NAMALWA (cell line): ENCODE measurements around the gene KCNAB2.

Experiments used
- DNase-seq: peaks from one replicate; pipeline ENCODE4 v3.0.0-alpha.2; 2015; ENCODE audit warnings: low spot score

KCNAB2 gene

DNA sequence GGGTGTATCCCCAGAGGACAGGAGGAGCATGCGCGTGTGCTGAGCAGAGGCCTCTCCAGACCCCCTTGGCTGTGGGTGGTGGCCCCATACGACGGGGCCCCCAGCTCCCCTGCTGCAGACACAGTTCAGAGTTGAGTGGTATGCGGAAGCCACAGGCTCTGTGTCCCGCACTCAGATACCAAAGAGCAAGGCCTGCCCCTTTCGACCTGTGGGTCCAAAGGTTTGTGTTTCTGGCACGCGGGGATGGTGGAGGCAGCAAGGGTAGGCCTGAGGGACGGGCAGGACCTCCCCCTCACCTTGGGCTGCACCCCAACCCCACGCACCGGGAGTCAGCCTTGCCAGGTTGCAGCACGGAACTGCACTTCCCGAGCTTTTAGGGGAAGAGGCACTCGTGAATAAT is at the start of gene KCNAB2:
KCNAB2 (plus strand) TSS at position 328 of the 400 bp plus-strand sequence. CDS start 5,649 bp downstream, outside the sequence.
- DNase-seq, result no peak

DNA sequence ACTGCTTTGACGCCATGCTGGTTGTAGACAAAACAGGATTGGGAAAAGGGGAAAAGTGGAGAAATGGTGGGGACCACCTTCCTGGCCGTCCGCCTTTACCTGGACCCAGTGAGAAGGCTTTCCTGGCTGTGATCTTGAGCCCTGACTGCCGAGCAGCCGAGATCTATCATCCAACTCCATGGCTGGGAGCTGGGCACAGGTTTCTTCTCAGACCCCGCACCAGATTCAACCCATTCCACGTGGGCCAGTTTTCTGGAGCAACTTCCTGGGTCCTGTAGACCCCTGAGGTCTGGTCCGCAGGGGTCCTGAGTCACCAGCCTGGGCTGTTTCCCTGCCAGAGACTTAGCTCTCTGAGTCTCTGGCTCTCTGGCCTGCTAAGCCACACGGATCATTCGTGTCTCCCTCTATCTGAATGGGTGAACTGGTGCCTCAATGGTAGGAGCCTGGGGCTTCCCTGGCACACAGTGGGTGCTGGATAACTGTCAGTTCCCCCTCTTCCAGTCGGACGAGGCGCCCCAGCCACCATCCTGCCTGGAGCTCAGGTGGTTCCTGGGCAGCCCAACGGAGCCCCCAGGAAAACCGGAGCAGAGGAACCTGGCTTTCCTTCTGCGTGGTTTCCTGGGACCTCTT is 48.9 kb upstream of the KCNAB2 start:
- no peak for DNase-seq

DNA sequence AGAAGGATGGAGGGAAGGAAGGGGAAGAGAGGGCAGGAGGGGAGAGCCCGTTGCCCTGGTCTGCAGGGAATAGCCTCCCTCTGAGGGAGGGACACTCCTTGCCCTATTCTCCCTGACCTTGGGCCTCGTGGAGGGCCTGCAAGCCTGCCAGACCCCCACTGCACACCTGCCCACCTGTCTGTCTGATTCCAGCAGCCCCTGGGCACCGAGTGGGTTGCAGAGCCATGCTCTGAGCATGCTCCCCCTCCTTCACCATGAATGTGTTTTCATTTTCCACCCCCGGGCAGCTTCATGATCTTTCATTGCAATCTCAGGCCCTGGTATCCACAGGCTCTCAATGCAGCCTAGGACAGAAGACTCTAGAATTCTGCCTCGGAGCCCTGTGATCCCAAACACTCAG is 48.4 kb upstream of the KCNAB2 start:
- DNase-seq, result no peak

- no peak for DNase-seq
Observed at GRCh38 chr1:5998051-5998905, 47.4 kb upstream of the KCNAB2 start.

DNA sequence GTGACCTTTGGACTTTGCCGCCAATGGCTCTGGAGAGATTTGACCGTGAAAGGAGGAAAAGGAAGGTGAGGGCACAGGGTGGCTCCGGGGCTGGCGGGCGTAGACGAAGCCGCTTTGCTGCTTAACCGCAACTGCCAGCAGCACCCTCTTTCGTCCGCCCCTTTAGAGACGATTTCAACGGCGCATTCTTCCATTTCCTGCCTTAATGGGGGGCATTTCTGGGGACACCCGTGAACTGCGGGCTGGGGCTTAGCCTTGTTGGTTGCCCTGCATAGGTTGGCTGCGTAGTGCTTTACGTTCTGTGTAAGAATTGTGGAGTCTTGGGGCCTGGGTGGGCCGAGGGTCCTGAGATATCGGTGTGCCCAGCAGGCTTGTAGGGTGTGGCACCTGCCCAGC is 46.8 kb upstream of the KCNAB2 start:
- no peak for DNase-seq

DNA sequence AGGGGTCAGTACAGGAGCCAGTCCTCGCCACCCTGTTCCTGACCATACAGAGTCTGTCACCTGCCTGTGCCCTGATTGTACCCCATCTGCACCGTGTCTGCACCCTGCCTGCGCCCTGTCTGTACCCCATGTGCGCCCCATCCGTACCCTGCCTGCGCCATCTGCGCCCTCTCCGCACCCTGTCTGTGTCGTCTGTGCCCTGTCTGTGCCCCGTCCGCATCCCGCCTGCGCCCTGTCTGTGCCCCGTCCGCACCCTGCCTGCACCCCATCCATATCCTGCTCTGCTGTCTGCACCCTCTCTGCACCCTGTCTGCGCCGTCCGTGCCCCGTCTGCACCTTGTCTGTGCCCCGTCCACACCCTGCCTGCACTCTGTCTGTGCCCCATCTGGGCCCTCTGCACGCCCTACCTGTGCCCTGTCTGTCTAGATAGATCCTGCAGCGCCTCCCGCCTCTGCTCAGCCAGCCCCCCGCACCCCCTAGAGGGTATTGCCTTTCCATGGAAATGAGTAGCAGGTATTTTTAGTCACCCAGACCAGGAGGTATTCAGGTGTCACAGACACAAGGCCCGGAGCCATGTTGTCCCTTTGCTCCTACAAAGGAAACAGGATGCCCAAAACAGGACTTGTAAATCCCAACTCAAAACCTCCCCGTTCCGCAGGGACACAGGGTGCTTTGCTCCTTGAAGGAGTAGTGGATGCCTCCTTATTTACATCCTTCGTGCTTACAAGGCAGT is 45.8 kb upstream of the KCNAB2 start:
- DNase-seq, result no peak

DNA sequence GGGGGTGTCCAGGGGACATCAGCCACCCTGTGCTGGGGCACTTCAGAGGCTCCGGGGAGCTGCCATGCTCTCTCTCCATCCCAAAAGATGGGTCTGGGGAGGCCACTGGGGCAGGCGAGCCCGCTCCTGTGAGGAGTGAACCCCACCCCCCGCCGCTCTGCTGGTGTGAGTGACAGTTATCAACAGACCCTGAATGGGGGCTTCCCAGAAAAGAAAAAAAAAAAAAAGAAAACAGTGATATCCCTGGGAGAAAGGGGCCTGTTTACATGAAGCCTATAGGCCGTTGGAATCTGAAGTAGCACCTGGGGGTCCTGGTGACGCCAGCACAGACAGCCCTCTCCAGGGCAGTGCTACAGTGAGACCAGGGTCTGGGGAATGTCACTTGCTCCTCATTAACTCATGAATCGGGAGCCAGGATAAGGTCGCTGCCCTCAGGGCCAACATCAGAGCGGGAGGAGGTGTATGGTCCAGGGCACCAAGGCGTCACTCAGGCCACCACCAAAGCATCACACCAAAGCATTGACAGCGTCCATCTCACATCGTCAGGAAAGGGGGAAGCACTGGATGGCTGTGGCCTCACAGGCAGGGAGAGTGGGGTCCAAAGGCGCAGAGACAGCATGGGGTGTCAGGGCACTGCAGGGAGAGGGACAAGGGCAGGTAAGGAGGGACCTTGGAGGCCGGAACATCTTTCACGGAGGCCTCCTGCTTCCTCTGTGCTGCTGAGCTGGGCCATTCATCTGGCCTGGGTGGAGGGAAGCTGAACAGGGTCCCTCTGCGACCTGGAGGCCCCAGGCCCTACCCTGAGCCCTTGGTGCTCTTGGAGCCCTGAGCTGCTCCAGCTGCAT is 45.0 kb upstream of the KCNAB2 start:
- DNase-seq, result no peak

DNA sequence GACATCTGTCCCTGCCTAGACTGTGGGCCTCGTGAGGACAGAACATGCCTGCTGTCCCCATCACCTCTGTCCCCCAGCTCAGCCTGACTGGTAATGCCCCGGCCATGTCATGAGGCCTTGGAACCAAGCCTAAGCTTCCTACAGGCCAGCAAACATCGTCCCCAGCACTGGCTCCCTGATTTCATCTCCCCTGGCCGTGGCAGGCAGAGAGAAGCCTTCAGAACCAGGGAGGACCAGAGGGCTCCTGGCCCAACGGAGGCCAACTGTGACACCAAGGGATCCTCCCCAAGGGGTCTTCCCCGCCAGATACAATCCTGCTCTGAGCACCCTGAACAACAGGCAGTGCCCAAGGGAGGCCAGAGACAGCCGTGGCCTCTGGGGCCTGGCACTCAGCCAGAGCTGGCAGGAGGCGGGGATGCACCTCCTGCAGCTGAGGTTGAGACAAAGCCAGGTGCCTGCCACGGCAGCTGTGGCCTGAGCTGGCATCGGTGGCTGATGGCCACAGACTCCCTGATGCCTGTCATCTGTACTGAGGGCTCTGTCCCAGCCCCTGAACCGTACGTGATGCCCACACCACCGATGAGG is 43.6 kb upstream of the KCNAB2 start:
- DNase-seq, result peak; percentile 67

GRCh38 chr1:6002714-6003501 is 42.8 kb upstream of the KCNAB2 start:
- DNase-seq, result no peak

DNA sequence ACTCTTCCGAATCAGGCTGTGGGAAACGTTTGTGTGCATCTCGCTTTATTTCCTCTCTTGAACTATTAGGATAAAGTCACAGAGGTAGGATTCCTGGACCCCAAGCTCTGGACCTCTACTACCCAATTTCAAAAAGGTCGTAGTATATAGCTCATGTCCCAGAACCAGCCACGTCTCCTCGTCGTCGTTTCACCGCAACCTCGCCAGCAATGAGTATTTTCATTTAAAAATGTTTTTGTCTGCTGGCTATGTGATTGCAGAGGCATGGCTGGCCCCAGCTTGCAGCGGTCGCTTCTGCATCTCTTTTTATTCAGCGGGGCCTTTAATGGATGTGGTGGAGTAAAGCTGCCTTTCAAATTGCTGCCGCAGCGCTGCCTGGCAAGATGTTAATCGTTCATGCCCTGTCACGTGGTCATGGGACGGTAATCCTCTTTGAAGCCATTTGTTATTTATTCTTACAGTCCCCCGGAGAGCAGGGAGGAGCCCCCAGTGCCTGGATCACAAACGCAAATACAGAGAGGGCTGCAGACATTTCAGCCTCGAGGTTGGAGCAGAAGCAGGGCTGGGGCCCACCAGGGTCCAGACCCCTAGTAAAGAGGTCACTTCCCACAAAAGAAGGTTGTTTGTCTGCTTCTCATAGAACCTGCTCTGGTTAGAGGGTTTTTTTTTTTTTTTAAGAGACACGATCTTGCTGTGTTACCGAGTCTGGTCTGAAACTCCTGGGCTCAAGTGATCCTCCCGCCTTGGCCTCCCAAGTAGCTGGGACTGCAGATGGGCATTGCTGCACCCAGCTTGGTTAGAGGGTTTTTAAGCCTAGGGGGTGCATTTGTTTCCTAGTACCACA is 41.9 kb upstream of the KCNAB2 start:
- no peak for DNase-seq

GRCh38 chr1:6004412-6005123 is 41.1 kb upstream of the KCNAB2 start:
- no peak for DNase-seq

- DNase-seq, result no peak
Observed at GRCh38 chr1:6005276-6005917, 40.3 kb upstream of the KCNAB2 start.

GRCh38 chr1:6006882-6007281 is 38.8 kb upstream of the KCNAB2 start:
- DNase-seq, result no peak

- no peak for DNase-seq
Observed at GRCh38 chr1:6007318-6008083, 38.2 kb upstream of the KCNAB2 start.

- no peak for DNase-seq
Observed at GRCh38 chr1:6008084-6008415, 37.6 kb upstream of the KCNAB2 start.

GRCh38 chr1:6008696-6009095 is 37.0 kb upstream of the KCNAB2 start:
- no peak for DNase-seq

GRCh38 chr1:6009120-6010040 is 36.3 kb upstream of the KCNAB2 start:
- no peak for DNase-seq
